DOHH2 (cell line): Measurements from ENCODE around the gene BCAP29.

ENCODE experiments used
- H3F3A ChIP-seq: fragments of 200-600 bp; sonication (generic), shearing (Covaris generic); 2 replicates; pipeline ENCODE4 v1.6.0; 2016; ENCODE audit warnings: antibody characterized with exemption, mild to moderate bottlenecking; ENCODE audit not compliant: control insufficient read depth, insufficient read depth
- H3K27ac ChIP-seq: fragments of 200-600 bp; sonication (generic); 2 replicates; pipeline ENCODE4 v1.5.1; 2014; ENCODE audit warnings: low read depth, mild to moderate bottlenecking, low read length, moderate library complexity
- H3K27me3 ChIP-seq: fragments of 200-600 bp; sonication (generic); 2 replicates; pipeline ENCODE4 v1.6.1; 2014; ENCODE audit warnings: mild to moderate bottlenecking, low read length, mixed read lengths; ENCODE audit not compliant: control insufficient read depth
- H3K36me3 ChIP-seq: fragments of 200-600 bp; sonication (generic); 2 replicates; pipeline ENCODE4 v1.6.1; 2014; ENCODE audit warnings: mild to moderate bottlenecking, low read length, moderate library complexity, mixed read lengths; ENCODE audit not compliant: control insufficient read depth
- H3K4me1 ChIP-seq: fragments of 200-600 bp; sonication (generic); 2 replicates; pipeline ENCODE4 v1.6.1; 2014; ENCODE audit warnings: mild to moderate bottlenecking, low read length, mixed read lengths; ENCODE audit not compliant: control insufficient read depth
- H3K4me2 ChIP-seq: fragments of 200-600 bp; sonication (generic); 2 replicates; pipeline ENCODE4 v1.6.0; 2014; ENCODE audit warnings: mild to moderate bottlenecking, low read length, moderate library complexity
- H3K4me3 ChIP-seq: fragments of 200-600 bp; sonication (generic); 2 replicates; pipeline ENCODE4 v1.5.1; 2014; ENCODE audit warnings: mild to moderate bottlenecking, low read length, mixed read lengths
- H3K79me2 ChIP-seq: fragments of 200-600 bp; sonication (generic); 2 replicates; pipeline ENCODE4 v1.6.1; 2014; ENCODE audit warnings: mild to moderate bottlenecking, low read length, mixed read lengths; ENCODE audit not compliant: control insufficient read depth
- H3K9me2 ChIP-seq: fragments of 200-600 bp; sonication (generic); replicated peaks from 2 replicates; pipeline ENCODE4 v1.6.1; 2014; ENCODE audit warnings: mild to moderate bottlenecking, low read length, mixed read lengths; ENCODE audit not compliant: control insufficient read depth
- H3K9me3 ChIP-seq: fragments of 200-600 bp; sonication (generic); 2 replicates; pipeline ENCODE4 v1.6.1; 2014; ENCODE audit warnings: antibody characterized with exemption, low read length, mixed read lengths; ENCODE audit not compliant: control insufficient read depth, insufficient read depth
- H4K20me1 ChIP-seq: fragments of 200-600 bp; sonication (generic); 2 replicates; pipeline ENCODE4 v1.6.0; 2014; ENCODE audit warnings: low read depth, mild to moderate bottlenecking, antibody characterized with exemption, low read length, moderate library complexity; ENCODE audit not compliant: control insufficient read depth, insufficient read depth
- EZH2phosphoT487 ChIP-seq: fragments of 200-600 bp; sonication (generic); IDR thresholded peaks from 2 replicates; pipeline ENCODE4 v1.6.1; 2017; ENCODE audit warnings: borderline replicate concordance, mild to moderate bottlenecking, antibody characterized with exemption, low read length, moderate library complexity, mixed read lengths
- TF ChIP-seq, protein P1 (sequence below): fragments of 200-600 bp; sonication (generic); IDR thresholded peaks from one replicate; pipeline ENCODE4 v1.5.1; 2014; ENCODE audit warnings: antibody characterized with exemption, mild to moderate bottlenecking, low read depth, low read length; ENCODE audit not compliant: poor library complexity, severe bottlenecking

BCAP29 gene

DNA sequence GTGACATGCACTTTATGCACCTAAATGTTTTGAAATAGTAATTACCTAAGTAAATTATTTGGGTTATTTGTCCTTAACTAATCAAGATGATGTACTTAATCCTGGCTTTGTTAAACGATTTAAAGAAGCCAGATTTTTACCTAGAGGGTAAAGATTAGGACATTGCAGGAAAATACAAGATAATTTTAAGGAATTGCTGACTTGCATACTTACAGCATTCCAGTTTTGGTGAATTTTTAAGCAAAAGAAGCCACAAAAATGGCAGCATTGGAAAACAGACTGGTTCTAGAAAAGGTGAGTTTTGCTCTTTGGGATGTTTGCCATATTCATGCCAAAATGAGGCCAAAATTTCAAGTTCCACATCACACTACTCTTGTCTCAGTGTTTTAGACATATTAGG, 33.4 kb downstream of the BCAP29 start:
- no peak overlapping the region for H3K27ac ChIP-seq

DNA sequence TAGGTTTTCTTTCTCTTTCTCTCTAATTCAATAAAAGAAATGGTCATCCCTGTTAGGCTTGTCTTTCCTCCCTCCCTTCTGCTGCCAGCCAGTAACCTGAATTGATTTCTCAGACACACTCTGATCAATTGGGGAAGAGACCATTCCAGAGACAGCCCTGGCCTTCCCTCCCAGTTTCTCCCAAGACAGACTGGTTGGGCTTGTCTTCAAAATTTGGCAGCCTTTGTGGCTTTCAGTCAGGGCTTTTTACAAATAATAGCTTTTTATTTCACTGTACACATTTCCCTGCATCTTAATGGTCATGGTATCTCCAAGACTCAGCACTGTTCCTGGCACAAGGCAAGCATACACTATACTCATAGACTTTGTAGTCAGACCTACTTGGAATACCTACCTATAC, 33.9 kb downstream of the BCAP29 start:
- no peak for TF ChIP-seq EZH2phosphoT487
- TF ChIP-seq, protein P1, sequence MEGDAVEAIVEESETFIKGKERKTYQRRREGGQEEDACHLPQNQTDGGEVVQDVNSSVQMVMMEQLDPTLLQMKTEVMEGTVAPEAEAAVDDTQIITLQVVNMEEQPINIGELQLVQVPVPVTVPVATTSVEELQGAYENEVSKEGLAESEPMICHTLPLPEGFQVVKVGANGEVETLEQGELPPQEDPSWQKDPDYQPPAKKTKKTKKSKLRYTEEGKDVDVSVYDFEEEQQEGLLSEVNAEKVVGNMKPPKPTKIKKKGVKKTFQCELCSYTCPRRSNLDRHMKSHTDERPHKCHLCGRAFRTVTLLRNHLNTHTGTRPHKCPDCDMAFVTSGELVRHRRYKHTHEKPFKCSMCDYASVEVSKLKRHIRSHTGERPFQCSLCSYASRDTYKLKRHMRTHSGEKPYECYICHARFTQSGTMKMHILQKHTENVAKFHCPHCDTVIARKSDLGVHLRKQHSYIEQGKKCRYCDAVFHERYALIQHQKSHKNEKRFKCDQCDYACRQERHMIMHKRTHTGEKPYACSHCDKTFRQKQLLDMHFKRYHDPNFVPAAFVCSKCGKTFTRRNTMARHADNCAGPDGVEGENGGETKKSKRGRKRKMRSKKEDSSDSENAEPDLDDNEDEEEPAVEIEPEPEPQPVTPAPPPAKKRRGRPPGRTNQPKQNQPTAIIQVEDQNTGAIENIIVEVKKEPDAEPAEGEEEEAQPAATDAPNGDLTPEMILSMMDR = no peak
- no peaks in the 10 kb centered on the region for H3K79me2 ChIP-seq
- H3K36me3 ChIP-seq = peaks cover 20% of the 10 kb centered on the region
- no peak overlapping the region for H3K4me3 ChIP-seq
- H3K9me2 ChIP-seq = no peaks in the 10 kb centered on the region
- no peaks in the 10 kb centered on the region for H3K27me3 ChIP-seq
- no peaks in the 10 kb centered on the region for H3K9me3 ChIP-seq
- no peak overlapping the region for H3K27ac ChIP-seq
- H4K20me1 ChIP-seq = no peaks in the 10 kb centered on the region
- no peak overlapping the region for H3K4me2 ChIP-seq
- H3K4me1 ChIP-seq = no peaks in the 10 kb centered on the region
- H3F3A ChIP-seq = no peaks in the 10 kb centered on the region

More for the DNA sequence above, 33.4 kb downstream of the BCAP29 start:
- H3K27me3 ChIP-seq = no peaks in the 10 kb centered on the region
- no peaks in the 10 kb centered on the region for H3K9me3 ChIP-seq
- no peaks in the 10 kb centered on the region for H3K79me2 ChIP-seq
- no peak overlapping the region for H3K4me2 ChIP-seq
- H4K20me1 ChIP-seq = no peaks in the 10 kb centered on the region
- H3K9me2 ChIP-seq = no peaks in the 10 kb centered on the region
- TF ChIP-seq EZH2phosphoT487 = no peak
- TF ChIP-seq, protein P1 = no peak
- H3K36me3 ChIP-seq = peaks cover 22% of the 10 kb centered on the region
- H3K4me3 ChIP-seq = no peak overlapping the region
- H3K4me1 ChIP-seq = no peaks in the 10 kb centered on the region
- H3F3A ChIP-seq = no peaks in the 10 kb centered on the region

DNA sequence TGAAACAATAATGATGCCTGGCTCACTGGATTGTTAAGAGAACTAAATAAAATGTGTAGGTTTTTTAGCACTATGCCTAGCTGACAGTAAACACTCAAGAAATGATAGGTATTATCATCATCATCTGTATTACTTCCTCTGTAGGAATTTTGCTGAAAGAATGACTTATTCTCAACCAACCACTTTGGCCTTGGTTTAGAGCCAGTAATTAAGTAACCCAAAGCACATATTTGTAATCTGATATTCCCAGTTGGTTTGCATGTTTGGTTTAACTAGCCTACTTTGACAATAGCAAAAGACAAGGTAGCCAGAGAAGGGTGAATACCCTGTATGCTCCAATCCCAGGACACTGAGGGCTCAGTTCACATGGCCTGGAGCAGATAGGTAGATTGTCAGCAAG, 34.4 kb downstream of the BCAP29 start:
- Histone ChIP-seq H3K27me3 (no peaks in the 10 kb centered on the region), H3F3A (no peaks in the 10 kb centered on the region), H4K20me1 (no peaks in the 10 kb centered on the region), H3K9me2 (no peaks in the 10 kb centered on the region), H3K36me3 (peaks cover 19% of the 10 kb centered on the region), H3K4me1 (no peaks in the 10 kb centered on the region), H3K4me3 (no peak overlapping the region), H3K4me2 (no peak overlapping the region), H3K79me2 (no peaks in the 10 kb centered on the region), H3K9me3 (no peaks in the 10 kb centered on the region), H3K27ac (no peak overlapping the region)
- TF ChIP-seq, protein P1 = no peak
- TF ChIP-seq EZH2phosphoT487 = no peak
